CD14-positive monocyte (primary cell): ENCODE data around the gene PHF21B. TPM values are rescaled to one million over a fixed set of nuclear protein-coding genes. Genes with fewer than 3 reads are reported as not detected.

Experiments used
- DNase-seq, 3 donors: peaks; one replicate each; pipeline ENCODE4 v3.0.0-alpha.2; 2011 to 2022
- H2AFZ ChIP-seq: 2 replicates; pipeline ENCODE4 v1.6.0; 2012; ENCODE audit warnings: mild to moderate bottlenecking, low read depth, low read length, inconsistent platforms; ENCODE audit not compliant: insufficient read depth, poor library complexity, severe bottlenecking
- H3K27ac ChIP-seq, 2 donors: 1 replicate in 1 of 2; 2 replicates in 1 of 2; pipeline ENCODE4 v1.5.1; 2012 to 2013; ENCODE audit warnings: low read length in 2 of 2, control low read depth in 1 of 2, inconsistent platforms in 1 of 2, low read depth in 1 of 2, mild to moderate bottlenecking in 1 of 2
- H3K27me3 ChIP-seq, 2 donors: one replicate each; pipeline versions ENCODE4 v1.6.0 to v1.6.1; 2011 to 2013; ENCODE audit warnings: low read length in 2 of 2; ENCODE audit not compliant: control insufficient read depth in 2 of 2, insufficient read depth in 2 of 2
- H3K36me3 ChIP-seq, 2 donors: replicated peaks in 1 of 2; 1 replicate in 1 of 2; 2 replicates in 1 of 2; pipeline versions ENCODE4 v1.5.1 to v1.6.1; 2012 to 2013; ENCODE audit warnings: low read length in 2 of 2, control low read depth in 1 of 2, inconsistent platforms in 1 of 2, mild to moderate bottlenecking in 1 of 2; ENCODE audit not compliant: insufficient read depth in 2 of 2, control insufficient read depth in 1 of 2
- H3K4me1 ChIP-seq, 2 donors: 1 replicate in 1 of 2; 2 replicates in 1 of 2; pipeline versions ENCODE4 v1.5.1 to v1.6.1; 2012 to 2013; ENCODE audit warnings: low read length in 2 of 2, control low read depth in 1 of 2, inconsistent platforms in 1 of 2, mild to moderate bottlenecking in 1 of 2, moderate library complexity in 1 of 2; ENCODE audit not compliant: insufficient read depth in 2 of 2, control insufficient read depth in 1 of 2
- H3K4me2 ChIP-seq: replicated peaks from 2 replicates; pipeline ENCODE3; 2012; ENCODE audit warnings: low read length, moderate library complexity, mild to moderate bottlenecking; ENCODE audit not compliant: poor library complexity, severe bottlenecking; ENCODE audit errors: extremely low read depth
- H3K4me3 ChIP-seq, 3 experiments: fragments of 200-600 bp in 1 of 3; sonication (generic) in 1 of 3; replicated peaks in 1 of 3; 1 replicate in 2 of 3; 2 replicates in 1 of 3; pipeline ENCODE4 v1.5.1; 2011 to 2013; ENCODE audit warnings: low read length in 3 of 3, mild to moderate bottlenecking in 3 of 3, control low read depth in 2 of 3, low read depth in 2 of 3, inconsistent platforms in 1 of 3, moderate library complexity in 1 of 3
- H3K79me2 ChIP-seq: 2 replicates; pipeline ENCODE4 v1.6.0; 2012; ENCODE audit warnings: mild to moderate bottlenecking, control low read depth, inconsistent platforms, low read length, moderate library complexity; ENCODE audit not compliant: insufficient read depth
- H3K9ac ChIP-seq: 2 replicates; pipeline ENCODE4 v1.6.0; 2017; ENCODE audit warnings: low read length, mild to moderate bottlenecking; ENCODE audit not compliant: insufficient read depth, poor library complexity, severe bottlenecking
- H3K9me3 ChIP-seq, 2 donors: replicated peaks in 1 of 2; 1 replicate in 1 of 2; 2 replicates in 1 of 2; pipeline versions ENCODE4 v1.5.1 to v1.6.1; 2012 to 2013; ENCODE audit warnings: low read length in 2 of 2, control low read depth in 1 of 2; ENCODE audit not compliant: control insufficient read depth in 1 of 2, insufficient read depth in 1 of 2
- H4K20me1 ChIP-seq: 2 replicates; pipeline ENCODE4 v1.6.0; 2012; ENCODE audit warnings: mild to moderate bottlenecking, low read length, control low read depth, moderate library complexity; ENCODE audit not compliant: insufficient read depth
- H3K27ac Mint-ChIP-seq, 7 donors: one replicate each; pipeline ENCODE4 v1.8.0; 2020; ENCODE audit warnings: mild to moderate bottlenecking in 7 of 7, mixed read lengths in 7 of 7, moderate library complexity in 6 of 7, inconsistent platforms in 2 of 7
- H3K27me3 Mint-ChIP-seq, 3 donors: one replicate each; pipeline ENCODE4 v1.8.0; 2021 to 2022; ENCODE audit warnings: low read depth in 3 of 3, mild to moderate bottlenecking in 3 of 3, mixed read lengths in 3 of 3, moderate library complexity in 3 of 3, inconsistent platforms in 1 of 3
- H3K36me3 Mint-ChIP-seq, 2 donors: one replicate each; pipeline ENCODE4 v1.8.0; 2020; ENCODE audit warnings: mixed read lengths in 2 of 2, inconsistent platforms in 1 of 2, mild to moderate bottlenecking in 1 of 2
- H3K4me1 Mint-ChIP-seq: one replicate; pipeline ENCODE4 v1.8.0; 2020; ENCODE audit warnings: mild to moderate bottlenecking, mixed read lengths
- H3K4me3 Mint-ChIP-seq, 2 donors: one replicate each; pipeline ENCODE4 v1.8.0; 2020; ENCODE audit warnings: mild to moderate bottlenecking in 2 of 2, mixed read lengths in 2 of 2, moderate library complexity in 1 of 2
- H3K9me3 Mint-ChIP-seq, 7 donors: one replicate each; pipeline ENCODE4 v1.8.0; 2020 to 2022; ENCODE audit warnings: mixed read lengths in 7 of 7, mild to moderate bottlenecking in 6 of 7, moderate library complexity in 6 of 7, inconsistent platforms in 2 of 7
- WGBS: methylation state at CpG from one replicate; pipeline ENCODE4 v1.1.5; 2013; ENCODE audit warnings: missing lambda C conversion rate; ENCODE audit not compliant: insufficient coverage; 5-methylcytosine and 5-hydroxymethylcytosine counted together
- intact Hi-C, 2 donors: fragments of 100-400 bp; cut with micrococcal nuclease; formaldehyde crosslinking; loops; one replicate each; pipeline versions ENCODE4 v1.15.0 to v1.15.1; 2023
- polyA plus RNA-seq, 3 donors: library from polyadenylated mRNA; depleted of rRNA in 1 of 3; unstranded in 2 of 3; stranded (reverse) in 1 of 3; fragments of 300-500 nt in 2 of 3; fragments of >200 nt in 1 of 3; fragmentation: Illumina TruSeq in 2 of 3; gene quantifications; 1 replicate in 2 of 3; 2 replicates in 1 of 3; pipeline ENCODE4 v1.2.3, GENCODE V29; 2012 to 2021
- TF ChIP-seq, protein P1 (sequence below): fragments of 200-600 bp; IDR thresholded peaks from one replicate; pipeline ENCODE4 v1.8.0; 2022; ENCODE audit warnings: antibody characterized with exemption, mild to moderate bottlenecking

The PHF21B gene
- polyA plus RNA-seq, 3 donors = not detected

DNA sequence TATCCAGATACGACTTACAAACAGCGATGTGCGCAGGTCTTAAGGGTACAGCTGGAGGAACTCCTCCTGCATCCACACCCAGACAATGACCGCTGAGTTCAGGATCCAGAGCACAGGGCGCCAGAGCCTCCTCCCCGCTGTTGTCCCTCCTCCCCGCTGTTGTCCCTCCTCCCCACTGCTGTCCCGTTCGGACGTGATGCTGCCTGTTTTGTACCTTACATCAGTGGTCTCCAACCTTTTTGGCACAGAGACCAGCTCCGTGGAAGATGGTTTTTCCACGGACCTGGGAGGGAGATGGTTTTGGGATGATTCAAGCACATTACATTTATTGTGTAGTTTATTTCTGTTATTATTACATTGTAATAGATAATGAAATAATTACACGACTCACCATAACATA, 62.0 kb downstream of the PHF21B start:
- Mint-ChIP-seq H3K4me1 (no peaks in the 10 kb centered on the region), H3K27ac (no peak overlapping the region), H3K27me3 (peaks cover 0 to 11% (median 4%) of the 10 kb centered on the region in 3 donors), H3K4me3 (no peak overlapping the region), H3K36me3 (no peaks in the 10 kb centered on the region), H3K9me3 (peaks cover 0 to 6% (median 2%) of the 10 kb centered on the region in 7 donors)
- Histone ChIP-seq H3K27ac (no peak overlapping the region), H3K4me2 (no peak overlapping the region), H3K79me2 (no peaks in the 10 kb centered on the region), H3K4me1 (no peaks in the 10 kb centered on the region), H3K36me3 (no peaks in the 10 kb centered on the region), H2AFZ (no peak overlapping the region), H3K9ac (no peak overlapping the region), H3K4me3 (no peak overlapping the region), H3K9me3 (no peaks in the 10 kb centered on the region), H4K20me1 (no peaks in the 10 kb centered on the region), H3K27me3 (no peaks in the 10 kb centered on the region)
- TF ChIP-seq, protein P1, sequence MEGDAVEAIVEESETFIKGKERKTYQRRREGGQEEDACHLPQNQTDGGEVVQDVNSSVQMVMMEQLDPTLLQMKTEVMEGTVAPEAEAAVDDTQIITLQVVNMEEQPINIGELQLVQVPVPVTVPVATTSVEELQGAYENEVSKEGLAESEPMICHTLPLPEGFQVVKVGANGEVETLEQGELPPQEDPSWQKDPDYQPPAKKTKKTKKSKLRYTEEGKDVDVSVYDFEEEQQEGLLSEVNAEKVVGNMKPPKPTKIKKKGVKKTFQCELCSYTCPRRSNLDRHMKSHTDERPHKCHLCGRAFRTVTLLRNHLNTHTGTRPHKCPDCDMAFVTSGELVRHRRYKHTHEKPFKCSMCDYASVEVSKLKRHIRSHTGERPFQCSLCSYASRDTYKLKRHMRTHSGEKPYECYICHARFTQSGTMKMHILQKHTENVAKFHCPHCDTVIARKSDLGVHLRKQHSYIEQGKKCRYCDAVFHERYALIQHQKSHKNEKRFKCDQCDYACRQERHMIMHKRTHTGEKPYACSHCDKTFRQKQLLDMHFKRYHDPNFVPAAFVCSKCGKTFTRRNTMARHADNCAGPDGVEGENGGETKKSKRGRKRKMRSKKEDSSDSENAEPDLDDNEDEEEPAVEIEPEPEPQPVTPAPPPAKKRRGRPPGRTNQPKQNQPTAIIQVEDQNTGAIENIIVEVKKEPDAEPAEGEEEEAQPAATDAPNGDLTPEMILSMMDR = no peak
- DNase-seq = no peak
- intact Hi-C loops = no loop called here
- WGBS = 93% methylated on average over 8 of the region's 13 CpGs

DNA sequence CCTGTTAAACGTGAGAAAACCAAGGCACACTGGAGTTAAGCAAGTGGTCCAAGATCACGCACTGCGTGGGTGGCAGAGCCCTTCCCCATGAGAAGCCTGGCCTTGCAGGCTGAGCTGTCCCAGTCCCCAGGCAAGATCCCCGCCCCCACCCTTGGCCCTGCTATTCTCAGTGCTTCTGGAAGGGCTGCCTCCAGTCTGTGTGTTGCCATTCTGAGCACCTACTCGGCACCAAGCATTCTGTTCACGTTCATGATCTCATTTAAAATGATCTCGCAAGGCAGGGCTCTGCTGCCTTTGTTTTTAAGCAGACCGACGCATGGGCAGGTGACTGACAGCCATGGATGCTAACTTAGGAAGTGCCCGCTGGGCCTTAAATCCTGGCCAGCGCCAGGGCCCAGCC, 62.8 kb downstream of the PHF21B start:
- Histone ChIP-seq H3K9ac (no peak overlapping the region), H3K27me3 (no peaks in the 10 kb centered on the region), H3K4me2 (no peak overlapping the region), H2AFZ (no peak overlapping the region), H3K27ac (no peak overlapping the region), H3K4me3 (no peak overlapping the region), H4K20me1 (no peaks in the 10 kb centered on the region), H3K4me1 (no peaks in the 10 kb centered on the region), H3K36me3 (no peaks in the 10 kb centered on the region), H3K79me2 (no peaks in the 10 kb centered on the region), H3K9me3 (no peaks in the 10 kb centered on the region)
- DNase-seq = no peak
- peaks cover 0 to 5% (median 2%) of the 10 kb centered on the region in 7 donors for H3K9me3 Mint-ChIP-seq
- H3K4me3 Mint-ChIP-seq = no peak overlapping the region
- H3K27me3 Mint-ChIP-seq = peaks cover 0 to 11% (median 0%) of the 10 kb centered on the region in 3 donors
- TF ChIP-seq, protein P1 = no peak
- WGBS = 87% methylated on average over 10 of the region's 11 CpGs
- H3K4me1 Mint-ChIP-seq = no peaks in the 10 kb centered on the region
- H3K27ac Mint-ChIP-seq = no peak overlapping the region
- intact Hi-C loops = no loop called here
- no peaks in the 10 kb centered on the region for H3K36me3 Mint-ChIP-seq
